CD4-positive, alpha-beta T cell treated with Interleukin-15 for 4 hours (primary cell): ENCODE measurements around the gene GEN1.
A peak's percentile ranks its signal among the peaks of the same experiment; 100 is the strongest.

Source experiments
- DNase-seq: peaks from one replicate; pipeline ENCODE4 v3.0.0-alpha.2; 2020; ENCODE audit warnings: low spot score

Gene GEN1

GRCh38 chr2:17753803-17754663 lies at the start of gene GEN1, which contains the start of gene SMC6:
TSS of gene GEN1 (plus strand) at chr2:17754138. CDS start at chr2:17759944, 5,806 bp downstream.
TSS of gene SMC6 (minus strand) at chr2:17753810. CDS start at chr2:17745946, 7,864 bp downstream.
- DNase-seq, result peak; percentile 90

- DNase-seq, result no peak
Measured at GRCh38 chr2:17706845-17707244, 47.1 kb upstream of the GEN1 start.

DNA sequence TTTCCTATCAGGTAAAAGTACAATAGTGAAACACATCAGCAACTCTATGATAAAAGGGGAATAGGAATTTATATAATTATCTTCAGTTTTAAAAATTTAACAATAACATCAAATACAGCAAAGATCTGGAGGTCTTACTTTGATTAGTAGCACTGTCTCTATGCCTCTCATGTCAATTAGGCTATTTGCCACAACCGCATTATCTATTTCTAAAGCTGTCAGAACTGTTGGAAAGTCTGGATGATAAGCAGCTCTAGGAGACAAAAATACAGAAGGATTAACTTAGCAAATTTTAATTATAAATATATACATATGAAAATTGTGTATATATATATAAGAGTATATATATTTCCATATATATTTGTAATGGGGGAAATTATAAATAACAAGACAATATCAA lies 45.4 kb upstream of the GEN1 start:
- DNase-seq, result no peak

DNA sequence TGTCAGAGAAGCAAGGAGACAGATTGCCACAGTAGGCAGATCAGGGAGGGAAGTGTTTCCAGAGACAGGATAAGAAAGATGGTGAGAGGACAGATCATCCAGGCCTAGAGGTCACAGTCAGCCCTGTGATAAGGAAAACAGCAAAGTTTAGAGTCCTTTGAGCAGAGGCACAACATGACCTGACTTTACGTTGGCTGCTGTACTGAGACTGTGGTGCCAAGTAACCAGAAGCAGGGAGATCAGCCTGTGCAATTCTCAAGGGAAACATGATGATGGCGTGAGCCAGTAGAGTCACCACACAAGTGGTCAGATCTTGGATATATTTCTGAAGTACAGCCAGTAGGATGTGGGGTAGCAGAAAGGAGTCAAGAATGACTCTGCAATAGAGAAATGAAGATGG lies 44.0 kb upstream of the GEN1 start:
- DNase-seq, result no peak

DNA sequence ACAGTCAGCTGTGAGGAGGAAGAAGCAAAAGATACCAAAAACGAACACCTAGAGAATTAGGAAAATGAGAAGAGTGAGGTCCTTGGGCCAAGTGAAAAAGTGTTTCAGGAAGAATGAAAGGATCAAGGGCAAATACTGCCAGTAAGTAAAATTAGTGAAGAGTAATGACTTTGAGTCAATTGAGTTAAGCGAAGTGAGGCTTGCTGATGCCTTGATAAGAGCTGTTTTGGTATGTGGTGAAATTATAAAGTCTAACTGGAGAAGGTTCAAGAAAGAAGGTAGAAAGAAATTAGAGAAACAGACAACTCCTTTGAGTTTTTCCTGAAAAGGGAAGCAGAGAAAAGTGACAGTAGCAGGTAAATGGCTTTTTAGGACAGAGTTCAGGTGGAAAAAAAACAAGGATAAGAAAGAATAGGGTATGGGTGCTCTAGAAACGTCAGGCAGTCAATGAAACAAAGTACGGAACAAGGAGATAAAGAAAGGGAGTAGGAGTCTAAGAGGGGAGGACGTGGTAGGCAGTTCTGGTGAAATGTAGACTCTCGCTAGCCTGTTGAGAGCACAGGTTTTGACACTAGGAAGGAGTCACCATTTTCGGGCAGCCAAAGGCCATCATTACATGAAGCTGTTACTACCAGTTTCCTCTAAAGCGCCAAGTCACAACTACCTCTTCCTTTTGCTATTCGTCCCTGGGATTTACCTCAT lies 43.2 kb upstream of the GEN1 start:
- DNase-seq, result no peak

GRCh38 chr2:17713291-17713690 lies 40.6 kb upstream of the GEN1 start:
- DNase-seq, result no peak

- DNase-seq, result no peak
Measured at GRCh38 chr2:17717666-17718065, 36.3 kb upstream of the GEN1 start.

DNA sequence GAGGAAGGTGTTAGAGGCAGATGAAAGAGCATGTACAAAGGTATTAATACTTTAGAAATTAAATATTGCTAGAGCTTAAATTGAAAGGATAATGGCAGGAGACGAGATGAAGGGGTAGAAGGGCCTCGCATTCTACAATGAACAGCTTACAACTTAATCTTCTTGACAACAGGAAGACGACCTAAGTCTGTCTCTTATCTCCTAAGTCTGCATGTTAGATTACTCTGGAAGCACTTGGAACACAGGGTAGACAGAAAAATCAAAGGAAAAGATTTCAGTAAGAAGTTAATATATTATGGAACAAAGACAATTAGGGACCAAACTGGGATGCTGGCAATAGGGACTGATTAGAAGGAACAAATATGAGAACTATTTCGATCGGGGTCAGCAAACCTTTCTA lies 35.2 kb upstream of the GEN1 start:
- no peak for DNase-seq

DNA sequence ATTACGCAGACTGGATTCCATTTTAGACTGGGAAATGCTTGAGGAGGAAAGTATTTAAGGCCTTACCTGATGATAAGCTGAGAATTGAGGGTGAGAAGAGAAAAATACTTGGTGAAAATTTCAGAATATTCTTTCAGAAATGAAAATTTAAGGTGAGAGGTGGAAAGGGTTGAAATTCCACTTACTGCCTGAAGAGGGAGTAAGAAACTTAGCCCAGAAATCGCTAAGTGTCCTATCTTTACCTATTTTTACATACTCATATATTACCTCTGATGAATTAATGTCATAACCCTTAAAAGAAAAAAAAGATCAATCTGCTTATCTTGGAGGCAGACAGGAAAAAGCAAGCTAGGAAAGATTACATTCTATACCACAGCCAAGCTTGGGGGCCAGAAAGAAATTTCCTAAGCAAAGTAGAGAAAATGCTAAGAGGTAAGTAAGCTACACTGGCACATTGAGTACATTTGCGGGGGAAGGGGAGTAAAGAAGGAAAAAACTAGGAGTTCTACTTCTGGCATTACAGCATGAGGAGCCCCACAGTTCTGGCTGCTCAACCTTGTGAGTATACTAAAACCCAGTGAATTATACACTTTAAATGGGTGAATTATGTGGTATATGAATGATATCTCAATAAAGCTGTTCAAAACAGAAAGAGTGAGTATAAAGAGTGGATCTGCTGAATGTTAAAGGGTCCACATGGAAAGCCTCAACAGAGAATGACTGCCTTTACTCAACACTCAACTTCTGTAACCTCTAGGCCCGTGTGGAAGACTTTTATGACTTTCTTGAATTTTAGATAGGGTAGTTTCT lies 34.2 kb upstream of the GEN1 start:
- DNase-seq, result peak; percentile 16

GRCh38 chr2:17728210-17728609 lies 25.7 kb upstream of the GEN1 start:
- no peak for DNase-seq

DNA sequence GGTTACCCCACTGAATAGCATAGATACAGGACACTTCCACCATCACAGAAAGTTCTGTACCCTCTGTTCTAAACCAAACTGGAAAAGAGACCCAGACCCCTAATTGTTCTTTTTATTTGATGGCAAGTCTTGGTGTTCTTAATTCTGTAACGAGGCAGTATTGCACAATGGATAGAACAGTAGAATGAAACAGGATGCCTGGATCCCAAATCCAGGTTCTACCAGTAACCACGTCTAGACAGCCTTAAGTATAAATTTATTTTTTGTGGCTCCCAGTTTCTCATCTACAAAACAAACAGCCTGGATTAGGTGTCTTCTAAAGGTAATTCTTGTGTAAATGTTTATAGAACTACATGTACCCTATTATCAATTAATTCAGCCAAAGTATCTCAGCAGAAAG lies 24.1 kb upstream of the GEN1 start:
- no peak for DNase-seq

GRCh38 chr2:17733599-17733998 lies 20.3 kb upstream of the GEN1 start:
- no peak for DNase-seq

- DNase-seq, result no peak
Measured at GRCh38 chr2:17735864-17736263, 18.1 kb upstream of the GEN1 start.

DNA sequence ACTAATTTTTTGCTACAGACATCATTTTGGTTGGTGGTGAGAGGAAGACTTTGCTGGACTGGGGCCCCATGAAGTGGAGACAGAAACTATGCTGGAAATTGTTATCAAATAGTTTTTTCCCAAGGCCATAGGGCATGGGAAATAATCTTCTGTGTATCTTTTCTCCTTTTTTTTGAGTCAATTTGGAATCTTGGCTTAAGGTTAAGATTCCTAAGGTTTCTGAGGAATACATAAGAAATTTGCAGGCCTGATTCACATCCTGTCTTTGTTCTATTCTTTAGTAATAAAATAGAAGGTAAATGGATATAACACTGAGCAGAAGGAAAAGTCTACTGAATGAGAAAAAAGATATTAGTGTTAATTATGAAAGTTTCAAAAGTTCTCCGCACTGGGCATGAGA lies 16.9 kb upstream of the GEN1 start:
- no peak for DNase-seq

DNA sequence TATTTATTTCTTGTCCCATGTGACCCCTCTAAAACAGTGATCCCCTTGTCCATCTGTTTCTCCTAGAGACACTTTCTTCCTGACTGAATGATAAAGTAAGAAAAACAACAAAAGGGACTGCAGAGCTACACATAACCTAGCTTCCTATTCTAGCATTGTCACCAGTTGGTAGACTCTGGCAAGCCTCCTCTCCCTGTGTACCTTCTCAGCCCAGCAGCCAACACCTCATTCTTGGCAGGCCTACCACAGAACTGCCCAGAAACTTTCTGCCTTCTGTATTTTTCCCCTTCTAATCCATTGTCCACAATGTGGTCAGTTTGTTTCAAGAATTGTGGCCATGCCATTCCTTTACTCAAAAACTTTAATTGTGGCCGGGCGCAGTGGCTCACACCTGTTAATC lies 13.7 kb upstream of the GEN1 start:
- DNase-seq, result no peak

GRCh38 chr2:17747684-17748452 lies 6.1 kb upstream of the GEN1 start:
- DNase-seq, result no peak

DNA sequence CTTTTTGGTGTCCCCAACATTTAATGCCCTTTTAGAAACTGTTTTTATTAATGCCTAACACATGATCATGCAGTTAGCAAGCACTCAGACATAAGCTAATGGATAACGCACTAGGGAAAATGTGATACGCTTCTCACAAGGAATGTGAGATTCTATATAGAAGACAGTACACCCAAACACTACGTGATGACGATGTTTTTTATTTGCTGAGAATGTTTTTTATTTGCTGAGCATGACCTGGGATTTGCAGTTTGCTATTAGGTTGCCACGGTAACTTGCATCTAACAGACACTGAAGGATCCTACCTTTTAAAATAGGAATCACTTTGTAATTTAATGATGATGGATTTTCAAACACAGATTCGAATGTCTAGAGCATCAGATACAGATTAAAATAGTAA lies 5.2 kb upstream of the GEN1 start:
- DNase-seq, result no peak

DNA sequence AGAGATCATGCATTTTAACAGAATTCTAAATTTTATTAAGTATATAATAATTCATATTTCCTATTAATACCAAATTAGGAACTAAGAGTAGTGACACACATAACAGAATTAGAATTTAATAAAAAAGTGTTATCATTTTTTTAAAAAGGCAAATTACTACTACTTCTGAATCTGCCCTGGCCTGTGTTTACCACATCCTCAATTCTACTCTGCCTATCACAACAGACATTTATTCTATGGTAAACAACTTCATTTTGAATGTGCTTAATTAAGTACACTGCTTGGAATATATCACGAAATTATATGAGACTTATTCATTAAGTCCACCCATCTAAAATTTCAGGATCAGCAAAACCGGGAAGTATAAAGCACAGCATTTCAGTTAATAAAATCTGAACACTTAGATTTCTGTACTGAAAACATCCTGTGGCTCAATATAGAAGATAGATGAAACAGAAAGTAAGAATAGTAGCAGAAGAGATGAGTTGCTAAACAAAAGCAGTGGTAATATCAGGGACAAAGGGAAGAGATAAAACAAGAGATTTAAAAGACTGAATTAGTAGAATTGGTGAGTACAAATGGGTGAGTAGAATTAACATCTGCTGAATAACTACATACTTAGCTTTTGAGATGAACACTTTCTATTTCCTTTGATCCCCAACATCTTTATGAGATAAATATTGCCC lies 4.0 kb upstream of the GEN1 start:
- no peak for DNase-seq

GRCh38 chr2:17752246-17752645 lies 1.7 kb upstream of the GEN1 start:
- DNase-seq, result no peak

DNA sequence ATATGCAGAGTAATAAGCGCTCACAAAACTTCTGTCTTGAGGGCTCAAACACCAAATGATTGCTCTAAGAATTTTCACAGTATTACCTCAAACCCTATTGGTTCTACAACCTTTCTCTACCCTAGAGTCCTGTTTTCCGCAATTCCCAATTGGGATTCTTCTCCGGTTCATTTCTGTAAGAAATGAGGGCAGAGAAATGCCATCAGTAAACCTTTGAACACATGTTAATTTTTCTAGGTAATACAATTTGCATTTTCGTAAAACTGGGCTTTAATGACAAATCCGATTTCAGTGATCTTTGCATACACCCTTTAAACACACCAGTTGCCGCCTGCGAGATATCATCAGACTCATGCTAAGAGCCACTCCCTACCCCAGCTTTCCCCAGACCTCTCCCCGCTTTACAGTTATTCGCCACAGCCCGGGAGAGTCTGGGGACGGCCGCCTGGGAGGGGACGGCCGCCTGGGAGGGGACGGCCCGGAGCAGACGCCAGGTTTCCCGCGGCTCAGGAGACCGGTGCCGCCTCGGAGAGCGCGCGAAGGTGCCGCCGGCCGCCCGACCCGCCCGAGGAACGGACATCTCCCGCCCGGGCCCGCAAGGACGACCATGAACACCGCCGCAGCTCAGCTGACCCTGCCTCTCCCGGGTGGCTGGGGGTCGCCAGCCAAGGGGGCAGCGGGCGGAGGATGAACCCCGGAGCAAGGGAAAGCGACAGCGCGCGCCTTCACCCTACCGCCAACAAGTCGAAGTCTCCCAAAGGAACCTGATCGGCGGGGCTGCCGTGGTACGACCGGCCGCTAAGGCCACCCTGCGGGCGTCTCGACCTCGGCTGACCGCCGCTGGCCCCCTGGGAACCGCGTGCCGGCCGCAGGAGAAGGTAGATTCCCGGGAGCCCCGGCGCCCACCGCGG lies 791 bp upstream of the GEN1 start:
- peak; percentile 39 for DNase-seq
